ENCODE measurements around the gene WASF3.
"Not testable (repeated sequence)": the region's sequence is repeated elsewhere in the genome, so short reads cannot be mapped to it uniquely, and the experiment has no call there.

The WASF3 gene

GRCh38 chr13:26590951-26591350 is 33.5 kb downstream of the WASF3 start:
- DNase-seq, result no peak

GRCh38 chr13:26591672-26592071 is 34.2 kb downstream of the WASF3 start:
- DNase-seq, result no peak

DNA sequence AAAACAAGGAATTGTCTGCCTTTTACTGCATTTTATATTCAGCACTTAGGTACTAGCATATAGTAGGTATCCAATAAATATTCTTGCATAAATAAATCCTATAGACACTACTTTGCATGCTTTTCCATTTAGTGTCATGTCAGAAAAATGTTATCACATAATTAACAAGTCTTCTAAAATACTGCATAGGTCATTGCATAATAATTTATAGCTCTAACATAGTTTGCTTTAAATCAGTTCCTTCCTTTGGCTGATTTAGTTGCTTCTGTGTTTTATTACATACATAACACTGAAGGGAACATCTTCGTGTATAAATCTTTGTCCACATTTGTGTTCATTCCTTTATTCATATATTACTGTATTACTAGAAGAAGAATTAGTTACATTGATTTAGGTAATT is 36.2 kb downstream of the WASF3 start:
- DNase-seq, result no peak

GRCh38 chr13:26594363-26594762 is 36.9 kb downstream of the WASF3 start:
- DNase-seq, result no peak

DNA sequence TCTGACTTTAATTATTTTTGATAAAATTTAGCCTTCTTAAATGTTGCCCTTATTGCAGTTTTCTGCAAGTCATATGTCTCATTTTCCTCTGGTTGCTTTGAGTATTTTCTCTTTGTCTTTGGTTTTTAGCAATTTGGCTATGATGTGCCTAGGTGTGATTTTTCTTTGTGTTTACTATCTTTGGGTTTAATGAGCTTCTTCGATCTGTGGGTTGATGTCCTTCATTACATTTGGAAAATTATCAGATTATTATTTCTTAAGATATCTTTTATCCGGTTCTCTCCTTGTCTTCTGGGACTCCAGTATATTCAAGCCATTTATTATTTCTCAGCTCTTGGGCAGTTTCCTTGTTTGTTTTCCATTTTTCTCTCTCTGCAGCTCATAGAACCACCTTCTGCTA is 39.0 kb downstream of the WASF3 start:
- no peak for DNase-seq

DNA sequence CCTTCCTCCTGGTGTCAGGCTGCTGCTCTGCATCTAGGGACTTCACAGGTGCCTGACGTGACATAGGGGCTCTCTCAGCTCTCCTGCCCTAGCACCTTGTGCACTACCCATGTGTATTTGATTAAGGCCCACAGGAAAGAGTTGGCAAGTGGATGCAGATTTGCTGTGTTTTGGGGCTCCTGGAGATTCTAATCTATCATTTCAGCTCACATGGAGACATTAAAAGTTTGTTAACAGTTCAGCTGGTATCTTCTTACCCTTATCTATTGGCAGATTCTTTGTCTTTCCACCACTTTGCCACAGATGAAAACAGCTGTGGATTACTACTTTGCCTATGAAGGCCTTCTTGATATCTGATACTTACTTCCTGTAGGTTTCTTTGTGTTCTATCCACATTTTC is 41.9 kb downstream of the WASF3 start:
- DNase-seq, result no peak

DNA sequence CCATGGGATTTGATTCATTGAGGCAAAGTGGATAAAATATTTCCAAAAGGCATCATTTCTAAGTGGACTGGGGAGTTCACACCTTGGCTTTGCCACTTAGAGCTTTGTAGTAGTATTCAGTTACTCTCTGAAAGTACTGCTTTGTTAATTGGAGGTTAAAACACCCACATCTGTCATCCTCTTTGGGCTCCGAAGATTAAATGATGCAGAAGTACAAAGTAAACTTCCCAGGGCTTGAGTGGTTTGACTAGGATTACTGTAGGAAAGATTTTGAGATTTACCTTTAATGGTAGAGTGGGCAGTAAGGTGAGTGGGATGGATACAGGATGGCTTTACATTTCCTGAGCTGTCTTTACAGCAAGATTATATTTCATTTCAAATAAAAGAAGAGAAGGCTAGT is 42.4 kb downstream of the WASF3 start:
- DNase-seq, result no peak

GRCh38 chr13:26600343-26600742 is 42.9 kb downstream of the WASF3 start:
- DNase-seq, result no peak

GRCh38 chr13:26601669-26602068 is 44.2 kb downstream of the WASF3 start:
- DNase-seq, result no peak

DNA sequence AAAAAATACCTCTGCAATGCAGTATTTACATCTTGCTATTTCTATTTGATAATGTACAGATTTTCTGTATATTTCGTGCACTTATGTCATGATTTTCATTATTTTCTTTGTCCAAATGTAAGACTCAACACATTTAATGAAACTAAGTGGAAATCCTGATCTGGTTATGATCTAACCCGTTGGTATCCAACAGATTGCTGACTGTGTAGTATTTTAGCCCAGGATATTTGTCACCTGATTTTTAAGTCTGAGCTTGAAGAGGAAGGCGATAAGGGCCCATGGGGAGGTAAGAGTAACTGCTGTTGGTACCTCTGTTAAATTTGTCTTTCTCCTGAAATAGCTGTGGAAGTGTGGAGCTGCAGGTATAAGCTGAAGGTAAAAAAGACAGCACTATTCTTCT is 45.3 kb downstream of the WASF3 start:
- no peak for DNase-seq

DNA sequence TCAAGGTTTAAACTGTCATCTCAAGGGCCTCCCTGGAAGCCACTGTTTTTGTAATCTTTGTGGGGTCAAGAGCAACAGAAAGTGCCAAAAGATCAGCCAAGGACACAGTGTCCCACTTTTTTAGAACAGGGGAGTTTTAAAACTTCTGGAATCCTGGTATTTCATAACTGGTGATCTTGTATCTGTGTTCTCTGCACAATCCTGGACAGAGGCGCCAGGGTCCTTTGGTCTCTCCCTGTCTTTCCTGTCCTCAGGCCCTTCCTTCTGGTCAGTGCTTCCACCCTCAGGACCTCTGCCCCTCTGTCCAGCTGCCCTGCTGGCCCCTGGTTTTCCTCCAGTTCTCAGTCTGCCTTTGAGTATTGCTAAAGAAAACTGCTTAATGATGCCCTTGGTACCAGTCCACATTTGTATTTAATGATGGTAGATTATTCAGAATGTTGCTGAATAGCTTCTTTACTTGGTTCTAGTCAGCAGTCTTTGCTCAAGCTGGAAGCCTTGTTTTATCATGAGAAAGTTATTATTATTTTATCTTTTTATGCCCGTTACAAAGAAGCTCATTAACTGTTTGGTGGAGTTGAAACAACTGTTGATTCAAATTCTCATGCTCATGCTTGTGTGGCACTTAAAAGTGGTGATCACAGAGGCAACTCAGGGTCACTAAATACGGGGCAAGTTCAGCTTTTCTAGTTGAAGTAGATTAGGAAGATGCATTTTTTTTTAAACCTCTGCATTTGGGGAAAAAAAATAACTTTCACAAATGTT is 47.5 kb downstream of the WASF3 start:
- DNase-seq, result no peak

DNA sequence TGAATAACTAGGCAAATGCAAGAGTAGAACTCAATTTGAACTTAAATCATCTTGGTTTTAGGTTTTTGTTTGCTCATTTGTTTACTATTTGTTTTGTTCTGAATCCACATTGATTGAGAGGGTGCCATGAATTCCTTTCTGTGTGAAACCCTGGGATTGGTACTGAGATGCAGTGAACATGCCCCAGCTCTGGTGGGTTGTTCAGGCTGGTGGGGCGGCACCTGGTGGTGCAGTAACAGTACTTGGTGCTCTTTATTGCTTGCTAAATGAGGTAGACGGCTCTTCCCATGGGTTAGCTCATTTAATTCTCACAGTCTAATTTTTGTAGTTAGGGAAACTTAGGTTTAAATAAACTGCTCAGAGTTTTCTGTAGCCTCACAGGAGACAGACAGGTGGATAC is 48.4 kb downstream of the WASF3 start:
- DNase-seq, result no peak

DNA sequence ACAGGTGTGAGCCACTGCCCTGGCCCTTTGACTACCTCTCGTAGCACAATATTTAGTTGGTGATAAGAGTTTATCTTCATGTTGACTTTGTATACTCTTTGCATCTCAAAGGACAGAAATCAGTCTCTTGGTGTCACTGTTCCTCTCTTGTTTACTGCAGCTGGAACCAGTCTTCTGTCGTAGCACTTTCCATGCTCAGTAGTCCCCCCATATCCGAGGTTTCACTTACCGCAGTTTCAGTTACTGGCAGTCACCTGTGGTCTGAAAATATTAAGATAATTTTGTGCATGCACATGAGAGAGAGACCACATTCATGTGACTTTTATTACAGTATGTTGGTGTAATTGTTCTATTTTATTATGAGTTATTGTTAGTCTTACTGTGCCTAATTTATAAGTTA is 49.1 kb downstream of the WASF3 start:
- no peak for DNase-seq

GRCh38 chr13:26614721-26615120 is 57.2 kb downstream of the WASF3 start:
- DNase-seq, result no peak

- no peak for DNase-seq
Observed at GRCh38 chr13:26616126-26616525, 58.6 kb downstream of the WASF3 start.

- no peak for DNase-seq
Observed at GRCh38 chr13:26618726-26619125, 61.2 kb downstream of the WASF3 start.

DNA sequence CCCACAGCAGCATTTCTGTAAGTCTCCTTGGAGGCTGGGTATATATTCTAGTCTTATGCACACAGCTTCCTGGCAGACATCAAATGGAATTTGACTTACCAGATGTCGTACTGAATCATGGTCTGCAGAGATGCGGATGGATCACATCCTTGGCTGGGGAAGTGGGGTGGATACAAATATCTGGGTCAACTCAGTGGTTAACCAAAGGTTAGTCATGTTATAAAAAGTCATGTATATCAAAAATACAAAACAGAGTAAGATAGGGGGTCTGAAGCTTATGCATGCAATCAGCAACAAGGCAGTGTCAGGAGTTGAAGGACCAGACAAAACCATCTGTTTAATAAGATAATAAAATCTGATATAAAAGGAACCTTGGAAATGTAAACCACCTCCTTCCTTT is 61.9 kb downstream of the WASF3 start:
- DNase-seq, result no peak

- DNase-seq, result no peak
Observed at GRCh38 chr13:26621731-26622401, 64.4 kb downstream of the WASF3 start.

GRCh38 chr13:26623125-26623524 is 65.6 kb downstream of the WASF3 start:
- no peak for DNase-seq

DNA sequence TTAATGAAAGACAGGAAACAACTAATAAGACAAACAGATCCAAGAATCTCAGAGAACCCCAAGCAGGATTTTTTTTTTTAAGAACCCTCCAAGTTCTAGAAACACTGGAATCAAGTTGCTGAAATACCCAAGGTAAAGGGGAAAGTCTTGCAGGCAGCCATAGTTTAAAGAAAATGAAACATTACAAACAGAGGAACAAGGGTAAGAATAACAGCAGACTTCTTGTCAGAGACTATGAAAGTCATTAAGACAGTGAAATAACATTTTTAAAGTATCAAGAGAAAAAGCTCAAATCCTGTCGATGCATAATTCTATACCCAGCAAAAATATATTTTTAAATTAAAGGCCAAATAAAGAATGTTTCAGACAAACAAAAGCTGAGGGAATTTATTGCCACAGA is 67.1 kb downstream of the WASF3 start:
- no peak for DNase-seq

DNA sequence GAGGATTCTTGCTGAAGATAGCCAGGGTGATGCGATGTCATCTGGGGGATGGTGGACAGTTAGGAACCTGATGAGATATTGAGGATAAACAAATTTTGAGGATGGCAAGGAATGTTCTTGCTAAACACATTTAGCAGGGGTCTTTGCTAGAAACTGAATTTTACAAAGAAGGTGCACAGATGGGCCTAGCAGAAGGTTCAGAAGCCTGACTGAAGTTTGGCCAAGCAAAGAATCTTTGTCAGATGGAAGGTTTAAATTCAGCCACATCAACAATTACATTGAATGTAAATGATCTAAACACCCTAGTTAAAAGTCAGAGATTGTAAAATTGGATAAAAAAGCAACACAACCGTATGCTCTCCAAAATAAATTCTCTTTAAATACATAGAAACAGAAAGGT is 68.8 kb downstream of the WASF3 start:
- DNase-seq, result no peak

DNA sequence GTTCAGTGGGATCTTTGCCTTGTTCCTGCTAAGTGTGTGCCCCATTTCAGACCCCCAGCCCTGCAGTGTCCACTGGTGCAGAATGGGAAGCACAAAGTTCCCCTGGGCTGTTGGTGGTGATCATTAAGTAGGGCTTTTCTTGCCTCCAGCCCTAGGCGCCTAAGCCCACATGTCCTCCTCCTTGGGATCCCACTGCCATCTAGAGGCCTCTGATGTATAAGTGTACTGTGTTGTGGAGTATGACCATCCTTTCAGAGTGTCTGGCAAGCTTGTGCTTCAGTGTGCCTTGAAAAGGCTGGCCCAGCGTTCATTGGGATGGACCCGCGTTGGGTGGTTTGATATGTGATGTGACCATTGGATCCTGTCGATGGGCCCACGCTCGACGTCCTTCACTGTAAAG is 71.2 kb downstream of the WASF3 start:
- DNase-seq, result no peak

GRCh38 chr13:26629260-26629825 is 71.9 kb downstream of the WASF3 start:
- no peak for DNase-seq

GRCh38 chr13:26635634-26636033 is 78.2 kb downstream of the WASF3 start:
- not testable (repeated sequence) for DNase-seq
